Activated naive CD4-positive, alpha-beta T cell treated with anti-CD3 and anti-CD28 coated beads for 36 hours (primary cell): ENCODE measurements around the gene ACOT7. TPM values are rescaled to one million over a fixed set of nuclear protein-coding genes. Genes with fewer than 3 reads are reported as not detected.

ENCODE experiments used
- CTCF ChIA-PET: fragments of 350-600 bp; sonication (Branson Sonifier 250); formaldehyde crosslinking; loops from one replicate; lab custom pipeline; 2021; ENCODE audit warnings: antibody characterized with exemption; lab: Charles Lee
- DNase-seq: peaks from one replicate; pipeline ENCODE4 v3.0.0-alpha.2; 2020
- H3K27ac Mint-ChIP-seq: one replicate; pipeline ENCODE4 v1.8.0; 2021; ENCODE audit warnings: mild to moderate bottlenecking, mixed read lengths
- H3K27me3 Mint-ChIP-seq: one replicate; pipeline ENCODE4 v1.8.0; 2021; ENCODE audit warnings: low read depth, mixed read lengths
- H3K36me3 Mint-ChIP-seq: one replicate; pipeline ENCODE4 v1.8.0; 2021; ENCODE audit warnings: low read depth, mixed read lengths
- H3K4me1 Mint-ChIP-seq: one replicate; pipeline ENCODE4 v1.8.0; 2021; ENCODE audit warnings: low read depth, mixed read lengths
- H3K4me3 Mint-ChIP-seq: one replicate; pipeline ENCODE4 v1.8.0; 2021; ENCODE audit warnings: mild to moderate bottlenecking, moderate library complexity, mixed read lengths
- H3K9me3 Mint-ChIP-seq: one replicate; pipeline ENCODE4 v1.8.0; 2021; ENCODE audit warnings: mixed read lengths
- intact Hi-C: fragments of 100-400 bp; cut with micrococcal nuclease; formaldehyde crosslinking; loops from one replicate; pipeline ENCODE4 v1.15.1; 2023
- total RNA-seq, 2 experiments: library from RNA; stranded (reverse); gene quantifications; one replicate each; pipeline ENCODE4 v1.2.3, GENCODE V29; 2021

The ACOT7 gene
- total RNA-seq, 2 experiments from 2014 or later, result 74.2 to 77.6 TPM

- H3K27ac Mint-ChIP-seq, result no peak overlapping the region
Measured at GRCh38 chr1:6259491-6260362, 133.8 kb downstream of the ACOT7 start.

GRCh38 chr1:6258675-6259074, 134.9 kb downstream of the ACOT7 start:
- CTCF ChIA-PET, result interaction anchor here (1.3 kb wide), 1 partner anchor 13 kb away, joined by 5 read pairs; no protein-coding TSS in a partner anchor
- Mint-ChIP-seq H3K27ac (no peak overlapping the region), H3K27me3 (peaks cover 11% of the 10 kb centered on the region), H3K9me3 (no peaks in the 10 kb centered on the region), H3K4me1 (peaks cover 3% of the 10 kb centered on the region), H3K4me3 (no peak overlapping the region), H3K36me3 (no peaks in the 10 kb centered on the region)
- intact Hi-C loops, result no loop called here
- no peak for DNase-seq

More at GRCh38 chr1:6259491-6260362, 133.8 kb downstream of the ACOT7 start:
- Mint-ChIP-seq H3K9me3 (no peaks in the 10 kb centered on the region), H3K36me3 (no peaks in the 10 kb centered on the region), H3K4me1 (peaks cover 3% of the 10 kb centered on the region), H3K27me3 (peaks cover 11% of the 10 kb centered on the region), H3K4me3 (peak overlapping the region; percentile 12)
- DNase-seq, result peak; percentile 71
- CTCF ChIA-PET, result interaction anchor here (1.3 kb wide), 1 partner anchor 14 kb away, joined by 5 read pairs; no protein-coding TSS in a partner anchor
- intact Hi-C loops, result no loop called here

GRCh38 chr1:6257541-6258069, 136.0 kb downstream of the ACOT7 start:
- no peak overlapping the region for H3K4me3 Mint-ChIP-seq
- peaks cover 11% of the 10 kb centered on the region for H3K27me3 Mint-ChIP-seq
- DNase-seq, result no peak
- intact Hi-C loops, result no loop called here
- CTCF ChIA-PET, result no interaction called here
- H3K36me3 Mint-ChIP-seq, result no peaks in the 10 kb centered on the region
- H3K4me1 Mint-ChIP-seq, result peaks cover 3% of the 10 kb centered on the region
- no peaks in the 10 kb centered on the region for H3K9me3 Mint-ChIP-seq
- no peak overlapping the region for H3K27ac Mint-ChIP-seq

- Mint-ChIP-seq H3K27me3 (peaks cover 7% of the 10 kb centered on the region), H3K4me1 (no peaks in the 10 kb centered on the region), H3K4me3 (no peak overlapping the region), H3K36me3 (no peaks in the 10 kb centered on the region), H3K27ac (no peak overlapping the region), H3K9me3 (no peaks in the 10 kb centered on the region)
- no peak for DNase-seq
- CTCF ChIA-PET, result interaction anchor here (1.0 kb wide), 2 partner anchors 10 to 87 kb away, joined by 4 read pairs; no protein-coding TSS in a partner anchor
- intact Hi-C loops, result no loop called here
Measured at GRCh38 chr1:6256645-6257044, 136.9 kb downstream of the ACOT7 start.

GRCh38 chr1:6254691-6255090, 138.9 kb downstream of the ACOT7 start:
- intact Hi-C loops, result no loop called here
- no peaks in the 10 kb centered on the region for H3K9me3 Mint-ChIP-seq
- no peak for DNase-seq
- H3K27me3 Mint-ChIP-seq, result peaks cover 15% of the 10 kb centered on the region
- H3K27ac Mint-ChIP-seq, result no peak overlapping the region
- no peaks in the 10 kb centered on the region for H3K36me3 Mint-ChIP-seq
- CTCF ChIA-PET, result no interaction called here
- no peaks in the 10 kb centered on the region for H3K4me1 Mint-ChIP-seq
- H3K4me3 Mint-ChIP-seq, result no peak overlapping the region

- DNase-seq, result no peak
- H3K4me3 Mint-ChIP-seq, result no peak overlapping the region
- intact Hi-C loops, result no loop called here
- H3K27me3 Mint-ChIP-seq, result peaks cover 11% of the 10 kb centered on the region
- CTCF ChIA-PET, result interaction anchor here (0.6 kb wide), 1 partner anchor 235 kb away, joined by 4 read pairs; no protein-coding TSS in a partner anchor
- no peaks in the 10 kb centered on the region for H3K36me3 Mint-ChIP-seq
- H3K9me3 Mint-ChIP-seq, result no peaks in the 10 kb centered on the region
- no peaks in the 10 kb centered on the region for H3K4me1 Mint-ChIP-seq
- H3K27ac Mint-ChIP-seq, result no peak overlapping the region
Measured at GRCh38 chr1:6253380-6253779, 140.2 kb downstream of the ACOT7 start.

- no peaks in the 10 kb centered on the region for H3K9me3 Mint-ChIP-seq
- H3K27me3 Mint-ChIP-seq, result peaks cover 17% of the 10 kb centered on the region
- H3K4me1 Mint-ChIP-seq, result no peaks in the 10 kb centered on the region
- H3K36me3 Mint-ChIP-seq, result no peaks in the 10 kb centered on the region
- no peak overlapping the region for H3K4me3 Mint-ChIP-seq
- intact Hi-C loops, result no loop called here
- DNase-seq, result no peak
- H3K27ac Mint-ChIP-seq, result no peak overlapping the region
- CTCF ChIA-PET, result interaction anchor here (0.6 kb wide), 1 partner anchor 234 kb away, joined by 3 read pairs; no protein-coding TSS in a partner anchor
Measured at GRCh38 chr1:6252374-6252710, 141.2 kb downstream of the ACOT7 start.

- CTCF ChIA-PET, result interaction anchor here (0.6 kb wide), 1 partner anchor 234 kb away, joined by 3 read pairs; no protein-coding TSS in a partner anchor
- H3K4me1 Mint-ChIP-seq, result peaks cover 3% of the 10 kb centered on the region
- H3K27ac Mint-ChIP-seq, result no peak overlapping the region
- no peak overlapping the region for H3K4me3 Mint-ChIP-seq
- H3K27me3 Mint-ChIP-seq, result peaks cover 22% of the 10 kb centered on the region
- no peaks in the 10 kb centered on the region for H3K36me3 Mint-ChIP-seq
- no peaks in the 10 kb centered on the region for H3K9me3 Mint-ChIP-seq
- intact Hi-C loops, result no loop called here
- DNase-seq, result no peak
Measured at GRCh38 chr1:6251681-6252373, 141.7 kb downstream of the ACOT7 start.

- Mint-ChIP-seq H3K4me3 (no peak overlapping the region), H3K27me3 (peaks cover 28% of the 10 kb centered on the region)
- CTCF ChIA-PET, result no interaction called here
Measured at GRCh38 chr1:6251233-6251632, 142.3 kb downstream of the ACOT7 start.

GRCh38 chr1:6249739-6250689, 143.6 kb downstream of the ACOT7 start:
- H3K27ac Mint-ChIP-seq, result no peak overlapping the region

More at GRCh38 chr1:6251233-6251632, 142.3 kb downstream of the ACOT7 start:
- no peak overlapping the region for H3K27ac Mint-ChIP-seq
- H3K4me1 Mint-ChIP-seq, result peaks cover 5% of the 10 kb centered on the region
- H3K9me3 Mint-ChIP-seq, result no peaks in the 10 kb centered on the region
- intact Hi-C loops, result no loop called here
- H3K36me3 Mint-ChIP-seq, result no peaks in the 10 kb centered on the region
- DNase-seq, result no peak

GRCh38 chr1:6248932-6249738, 144.4 kb downstream of the ACOT7 start:
- Mint-ChIP-seq H3K27me3 (peaks cover 37% of the 10 kb centered on the region), H3K4me1 (peaks cover 8% of the 10 kb centered on the region), H3K27ac (no peak overlapping the region), H3K36me3 (no peaks in the 10 kb centered on the region), H3K4me3 (no peak overlapping the region), H3K9me3 (no peaks in the 10 kb centered on the region)
- DNase-seq, result no peak
- CTCF ChIA-PET, result interaction anchor here (1.0 to 4.2 kb wide), 3 partner anchors 9 to 190 kb away, joined by 3 to 49 read pairs (median 25); no protein-coding TSS in a partner anchor
- intact Hi-C loops, result loop anchor here (5.0 kb wide), 2 partner anchors 228 to 737 kb away; no protein-coding TSS in a partner anchor

More at GRCh38 chr1:6249739-6250689, 143.6 kb downstream of the ACOT7 start:
- H3K27me3 Mint-ChIP-seq, result peaks cover 31% of the 10 kb centered on the region
- DNase-seq, result no peak
- CTCF ChIA-PET, result no interaction called here
- H3K4me3 Mint-ChIP-seq, result no peak overlapping the region
- peaks cover 5% of the 10 kb centered on the region for H3K4me1 Mint-ChIP-seq
- no peaks in the 10 kb centered on the region for H3K9me3 Mint-ChIP-seq
- H3K36me3 Mint-ChIP-seq, result no peaks in the 10 kb centered on the region
- intact Hi-C loops, result loop anchor here (5.0 kb wide), 2 partner anchors 227 to 738 kb away; no protein-coding TSS in a partner anchor
